HUDEP-2 (cell line): ENCODE data around the gene SLC22A15.
"Not testable (repeated sequence)": the region's sequence is repeated elsewhere in the genome, so short reads cannot be mapped to it uniquely, and the experiment has no call there.

Source experiments
- DNase-seq, 76 experiments: peaks; one replicate each; lab custom pipeline; 2025; ENCODE audit not compliant: unreplicated experiment in 76 of 76; lab: John Stamatoyannopoulos, UW

Gene SLC22A15

GRCh38 chr1:115976062-115976920, at the start of gene SLC22A15:
SLC22A15 (plus strand) TSS chr1:115976513; CDS start chr1:115976628, 115 bp downstream.
- DNase-seq, result peak in 19 of 76 experiments; percentile 1 to 32 (median 13)

DNA sequence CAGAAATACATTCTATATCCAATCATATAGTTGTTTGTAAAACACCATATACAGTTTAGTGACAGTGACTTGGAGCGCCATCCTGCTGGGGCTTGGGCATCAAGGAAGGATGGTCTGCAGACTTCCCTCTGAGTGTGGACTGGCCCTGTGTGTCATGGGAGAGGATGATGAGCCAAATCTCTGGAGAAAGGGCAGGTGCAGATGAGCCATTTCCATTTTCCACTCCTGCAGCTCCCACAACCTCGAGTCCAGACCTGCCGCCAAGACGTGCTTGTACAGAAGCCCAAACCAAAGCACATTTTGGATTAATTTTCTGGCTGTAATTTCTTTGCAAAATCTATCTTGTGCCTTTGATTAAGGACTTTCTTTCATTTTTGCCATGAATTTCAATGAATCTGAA, 48.3 kb upstream of the SLC22A15 start:
- no peak for DNase-seq

DNA sequence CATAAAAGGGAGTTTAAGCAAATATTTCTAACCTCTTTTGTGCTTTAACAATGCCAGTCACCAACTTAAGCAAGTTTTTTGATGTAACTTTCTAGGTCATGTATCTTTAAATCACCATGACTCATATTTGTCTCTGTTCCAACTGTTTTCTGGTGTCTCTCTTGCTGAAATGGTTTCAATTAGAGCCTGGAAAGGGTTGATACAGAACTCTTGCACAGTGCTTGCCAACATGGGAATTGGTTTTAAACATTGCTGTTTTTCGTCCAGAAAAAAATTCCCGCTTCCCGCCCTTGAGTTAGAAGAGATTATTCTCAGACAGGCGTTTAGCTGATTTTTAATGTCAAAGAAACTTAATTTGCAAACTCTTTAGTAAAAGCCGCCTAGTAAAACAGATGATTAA, 46.4 kb upstream of the SLC22A15 start:
- no peak for DNase-seq

DNA sequence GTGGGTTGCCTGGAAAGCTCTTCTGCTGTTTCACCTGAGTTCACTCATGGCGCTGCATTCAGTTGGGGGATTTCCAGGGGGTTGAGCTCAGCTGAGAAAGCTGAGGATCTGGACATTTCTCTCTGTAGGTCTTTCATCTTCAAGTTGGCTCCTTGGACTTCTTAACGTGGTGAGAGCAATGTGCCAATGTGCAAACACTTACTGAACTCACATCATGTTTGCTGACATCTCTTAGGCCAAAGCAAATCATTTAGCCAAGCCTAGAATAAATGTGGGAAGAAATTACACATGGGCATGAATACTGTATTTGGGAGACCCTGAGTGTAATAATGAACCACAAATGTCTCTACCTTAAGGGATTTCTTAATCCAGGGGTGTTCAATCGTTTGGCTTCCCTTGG, 42.7 kb upstream of the SLC22A15 start:
- no peak for DNase-seq

DNA sequence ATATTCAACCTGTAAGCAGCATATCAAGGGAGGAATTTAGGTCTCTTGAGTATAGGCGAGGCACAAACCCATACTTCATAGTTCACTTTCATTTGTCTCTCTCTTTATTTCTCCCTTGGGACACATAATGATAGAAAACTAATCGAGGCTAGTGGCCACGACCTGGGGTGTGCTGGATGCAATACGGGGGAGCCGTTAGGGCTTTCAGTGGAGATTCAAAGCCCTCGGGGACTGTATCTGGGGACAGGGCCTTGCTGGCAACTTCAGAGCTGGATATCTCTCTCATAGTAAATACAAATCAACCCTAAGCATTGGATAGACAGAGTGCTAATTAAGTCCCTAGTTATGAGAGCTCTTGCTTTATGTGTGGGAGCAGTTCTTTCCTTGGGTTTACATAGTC, 36.9 kb upstream of the SLC22A15 start:
- no peak for DNase-seq

DNA sequence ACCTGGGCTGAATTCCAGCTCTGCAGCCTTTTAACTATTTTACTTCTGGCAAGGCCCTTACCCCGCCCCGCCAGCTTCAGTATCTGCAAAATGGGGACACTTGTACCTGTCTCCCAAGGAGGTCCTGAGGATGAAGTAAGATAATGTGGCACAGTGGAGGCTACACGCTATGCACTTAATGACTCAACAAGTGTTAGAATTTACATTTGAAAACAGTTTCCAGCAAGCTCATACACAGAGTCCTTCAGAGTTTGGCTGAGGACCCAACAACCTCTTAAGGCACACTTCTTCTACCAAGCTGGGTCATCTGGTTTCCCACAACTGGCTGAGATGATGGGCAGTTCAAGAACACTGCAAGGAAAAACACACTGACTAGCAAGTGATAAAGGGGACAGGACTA, 30.2 kb upstream of the SLC22A15 start:
- DNase-seq, result no peak

- no peak for DNase-seq
Measured at GRCh38 chr1:115949156-115949555, 27.2 kb upstream of the SLC22A15 start.

DNA sequence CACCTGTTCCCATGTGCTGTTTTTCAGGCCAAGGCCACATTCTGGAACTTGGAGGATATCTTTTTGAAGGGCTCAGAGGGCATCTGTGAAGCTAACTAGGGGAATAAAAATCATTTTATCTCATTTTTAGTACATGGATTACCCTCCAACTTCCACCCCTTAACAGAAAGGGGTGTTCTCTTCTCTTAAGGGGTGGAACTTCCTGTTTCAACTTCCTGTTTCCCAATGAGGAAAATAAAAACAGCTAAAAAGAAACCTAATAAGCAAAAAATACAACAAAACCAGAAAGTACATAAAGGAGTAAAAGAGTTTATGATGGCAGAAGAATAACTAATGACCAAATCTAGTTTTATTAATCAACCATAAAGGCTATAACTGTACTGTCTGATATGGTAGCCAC, 24.8 kb upstream of the SLC22A15 start:
- DNase-seq, result no peak

DNA sequence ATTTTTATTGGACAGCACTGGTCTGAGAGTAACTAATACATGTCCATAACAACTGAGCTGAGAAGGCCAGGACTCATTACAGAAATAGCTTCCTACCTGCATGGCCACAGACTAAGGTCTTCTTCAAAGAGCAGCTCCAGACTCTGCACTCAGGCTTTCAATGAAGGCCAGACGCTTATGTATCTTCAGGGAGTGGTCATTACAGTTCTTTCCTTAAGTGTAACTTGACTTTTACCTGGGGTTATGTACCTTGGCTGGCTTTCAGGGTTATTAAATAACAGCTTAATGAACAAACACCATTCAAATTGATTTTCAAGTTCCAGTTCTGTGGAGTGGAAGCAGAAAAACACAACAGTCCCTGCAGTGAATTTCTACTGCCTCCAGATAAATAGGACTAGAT, 23.8 kb upstream of the SLC22A15 start:
- no peak for DNase-seq

GRCh38 chr1:115953180-115953579, 23.1 kb upstream of the SLC22A15 start:
- no peak for DNase-seq

DNA sequence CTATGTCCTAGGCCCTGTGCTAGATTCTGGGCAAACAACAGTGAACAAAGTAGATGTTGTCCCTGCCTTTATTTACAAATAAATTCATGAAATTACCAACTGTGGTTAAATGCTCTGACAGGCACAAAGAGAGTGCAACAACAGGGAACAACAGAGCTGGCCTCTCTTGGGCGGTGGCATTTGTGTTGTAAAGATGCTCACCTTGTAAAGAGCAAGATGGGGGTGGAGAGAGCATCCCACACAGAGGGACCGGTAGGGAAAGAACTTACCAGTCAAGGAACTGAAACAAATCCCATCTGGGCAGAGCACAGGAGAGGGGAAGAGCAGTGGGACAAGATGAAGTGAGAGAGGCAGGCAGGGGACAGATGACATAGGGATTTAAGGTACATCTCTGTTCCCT, 21.6 kb upstream of the SLC22A15 start:
- DNase-seq, result no peak

DNA sequence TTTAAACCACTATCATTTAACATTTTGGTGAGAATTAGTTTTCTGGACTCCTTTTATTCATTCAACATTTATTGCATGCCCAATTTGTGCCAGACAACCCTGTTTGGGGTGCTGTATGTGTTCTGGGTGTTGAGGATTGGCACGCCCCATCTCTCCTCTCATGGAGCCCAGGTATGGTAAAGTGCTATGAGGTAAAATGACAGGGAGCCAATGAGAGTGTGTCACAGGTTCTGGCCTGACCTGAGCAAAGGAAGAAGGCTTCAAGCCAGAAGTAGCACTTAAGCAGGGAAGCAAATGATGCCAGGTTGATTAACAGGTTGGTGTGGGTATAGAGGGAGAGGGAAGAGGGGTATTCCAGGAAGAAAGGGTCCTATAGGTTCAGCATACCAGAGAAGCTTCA, 21.1 kb upstream of the SLC22A15 start:
- DNase-seq, result no peak

DNA sequence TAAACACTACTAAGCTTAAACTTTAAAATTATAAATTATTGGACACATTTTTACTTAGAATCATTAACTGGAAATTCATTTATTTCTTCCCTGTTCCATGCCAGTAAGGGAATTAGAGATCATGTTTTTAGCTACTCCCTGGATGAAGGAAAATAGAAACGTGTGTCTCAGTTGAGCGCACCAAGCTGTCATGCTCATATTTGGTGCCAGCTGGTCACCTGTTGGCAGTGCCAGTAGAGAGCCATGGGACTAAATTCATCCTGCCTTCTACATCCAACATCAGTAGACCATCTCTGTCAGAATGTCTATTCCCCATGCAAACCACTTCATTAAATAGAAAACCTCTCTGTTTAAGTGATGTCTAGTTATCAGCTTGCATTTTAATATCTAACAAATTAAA, 17.4 kb upstream of the SLC22A15 start:
- DNase-seq, result no peak

DNA sequence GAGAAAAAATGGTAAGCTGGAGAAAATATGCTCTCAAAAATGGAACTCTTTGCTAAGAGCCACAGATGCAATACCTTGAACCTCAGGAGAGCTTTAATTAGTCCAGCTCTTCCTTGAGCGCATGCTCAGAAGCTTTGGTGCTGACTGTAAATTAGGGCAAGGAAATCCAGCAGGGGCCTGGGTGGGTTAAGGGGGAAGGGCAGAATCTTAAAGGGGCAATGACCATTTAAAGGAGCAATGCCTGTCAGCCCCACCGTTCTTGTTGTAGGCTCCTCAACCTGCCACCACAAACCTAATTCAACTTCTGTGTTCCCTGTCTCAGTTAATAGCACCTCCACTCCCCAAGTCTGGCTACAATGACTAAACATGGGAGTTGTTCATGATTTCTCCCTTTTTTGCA, 6.8 kb upstream of the SLC22A15 start:
- no peak for DNase-seq

- not testable (repeated sequence) for DNase-seq
Measured at GRCh38 chr1:115971778-115972177, 4.5 kb upstream of the SLC22A15 start.

- DNase-seq, result no peak
Measured at GRCh38 chr1:115973154-115973553, 3.2 kb upstream of the SLC22A15 start.

- DNase-seq, result no peak
Measured at GRCh38 chr1:115975569-115976061, 698 bp upstream of the SLC22A15 start.

GRCh38 chr1:115976921-115977498, 697 bp downstream of the SLC22A15 start:
- DNase-seq, result no peak

GRCh38 chr1:115977499-115978258, 1.4 kb downstream of the SLC22A15 start:
- no peak for DNase-seq

GRCh38 chr1:115978292-115978941, 2.1 kb downstream of the SLC22A15 start:
- no peak for DNase-seq

DNA sequence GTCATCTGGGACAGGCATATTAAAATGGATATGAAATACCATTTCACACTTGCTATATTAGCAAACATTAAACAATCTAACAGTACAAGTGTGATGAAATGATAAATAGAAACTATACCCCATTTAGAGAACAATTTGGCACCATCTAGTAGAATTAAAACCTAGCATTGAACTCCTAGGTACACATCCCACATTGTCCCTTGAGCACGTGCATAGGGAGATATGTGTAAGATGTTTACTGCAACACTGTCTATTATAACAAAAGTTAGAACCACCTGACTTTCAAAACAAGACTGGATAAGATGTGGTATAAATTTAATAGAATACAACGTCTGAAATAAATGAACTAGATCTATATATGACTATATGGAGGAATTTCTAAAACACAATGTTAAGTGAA, 3.8 kb downstream of the SLC22A15 start:
- DNase-seq, result no peak
